IMR-90 (cell line): ENCODE data around the gene MPZL3. TPM values are rescaled to one million over a fixed set of nuclear protein-coding genes. Genes with fewer than 3 reads are reported as not detected.

Experiments used
- ATAC-seq: fragments of 200-7000 bp; cut with Tn5 transposase; 2 replicates; pipeline ENCODE4 v1.9.1; 2020; ENCODE audit warnings: low read depth, mild to moderate bottlenecking, moderate library complexity
- BruUV-seq: library from RNA; stranded (reverse); fragments of 400-500 nt; replicated peaks from 2 replicates; lab custom pipeline; 2021; lab: Mats Ljungman, UMichigan
- CTCF ChIA-PET: fragments of 300-600 bp; formaldehyde crosslinking; extraction: SDS; loops from one replicate; lab custom pipeline; 2021; ENCODE audit warnings: antibody characterized with exemption; lab: Yijun Ruan, JAX
- POLR2A ChIA-PET: fragments of 300-600 bp; sonication (Branson Sonifier 250); formaldehyde crosslinking; loops from one replicate; lab custom pipeline; 2022; ENCODE audit warnings: antibody characterized with exemption; ENCODE audit not compliant: unreplicated experiment; lab: Charles Lee
- DNase-seq: peaks from one replicate; pipeline ENCODE4 v3.0.0; 2013
- H2AFZ ChIP-seq: replicated peaks from 2 replicates; pipeline ENCODE3; 2013; ENCODE audit warnings: low read length, mild to moderate bottlenecking; ENCODE audit not compliant: poor library complexity
- H2AK5ac ChIP-seq: 2 replicates; pipeline ENCODE4 v1.6.1; 2013; ENCODE audit warnings: low read depth, low read length, inconsistent platforms
- H2AK9ac ChIP-seq: replicated peaks from 2 replicates; pipeline ENCODE3; 2013; ENCODE audit warnings: mild to moderate bottlenecking, low read depth, low read length, moderate library complexity; ENCODE audit not compliant: poor library complexity
- H2BK120ac ChIP-seq: 2 replicates; pipeline ENCODE4 v1.6.1; 2013; ENCODE audit warnings: low read depth, low read length, inconsistent platforms
- H2BK15ac ChIP-seq: 3 replicates; pipeline ENCODE4 v1.6.1; 2013; ENCODE audit warnings: low read depth, low read length, inconsistent platforms
- H2BK20ac ChIP-seq: 2 replicates; pipeline ENCODE4 v1.6.1; 2013; ENCODE audit warnings: low read depth, mild to moderate bottlenecking, inconsistent platforms, low read length, moderate library complexity
- H2BK5ac ChIP-seq: 2 replicates; pipeline ENCODE4 v1.6.1; 2013; ENCODE audit warnings: mild to moderate bottlenecking, low read depth, low read length, inconsistent platforms; ENCODE audit not compliant: poor library complexity, severe bottlenecking
- H3K14ac ChIP-seq: replicated peaks from 2 replicates; pipeline ENCODE4 v1.6.1; 2013; ENCODE audit warnings: low read depth, low read length, inconsistent platforms
- H3K18ac ChIP-seq: 2 replicates; pipeline ENCODE4 v1.6.1; 2013; ENCODE audit warnings: low read depth, low read length, control low read depth
- H3K23ac ChIP-seq: 2 replicates; pipeline ENCODE4 v1.6.1; 2013; ENCODE audit warnings: low read depth, low read length, inconsistent platforms
- H3K27ac ChIP-seq: 2 replicates; pipeline ENCODE4 v1.5.1; 2013; ENCODE audit warnings: mild to moderate bottlenecking, control low read depth, low read length; ENCODE audit not compliant: insufficient read depth
- H3K27me3 ChIP-seq: 2 replicates; pipeline ENCODE4 v1.6.1; 2013; ENCODE audit warnings: low read length; ENCODE audit not compliant: control insufficient read depth, insufficient read depth
- H3K36me3 ChIP-seq: 2 replicates; pipeline ENCODE4 v1.6.1; 2013; ENCODE audit warnings: low read length, mixed read lengths; ENCODE audit not compliant: control insufficient read depth, insufficient read depth
- H3K4ac ChIP-seq: 2 replicates; pipeline ENCODE4 v1.6.1; 2013; ENCODE audit warnings: low read depth, low read length, inconsistent platforms
- H3K4me1 ChIP-seq: 2 replicates; pipeline ENCODE4 v1.6.1; 2013; ENCODE audit warnings: low read length, mixed read lengths; ENCODE audit not compliant: control insufficient read depth, insufficient read depth
- H3K4me2 ChIP-seq: 2 replicates; pipeline ENCODE4 v1.6.1; 2013; ENCODE audit warnings: low read depth, mild to moderate bottlenecking, control low read depth, low read length, moderate library complexity
- H3K4me3 ChIP-seq: 2 replicates; pipeline ENCODE4 v1.5.1; 2013; ENCODE audit warnings: low read depth, mild to moderate bottlenecking, control low read depth, low read length, moderate library complexity; ENCODE audit not compliant: insufficient read depth
- H3K56ac ChIP-seq: 2 replicates; pipeline ENCODE4 v1.6.1; 2013; ENCODE audit warnings: low read length, inconsistent platforms; ENCODE audit not compliant: insufficient read depth; ENCODE audit errors: extremely low read depth
- H3K79me1 ChIP-seq, 2 experiments: 2 replicates each; pipeline ENCODE4 v1.6.1; 2013; ENCODE audit warnings: low read length in 2 of 2, inconsistent platforms in 1 of 2, low read depth in 1 of 2
- H3K9ac ChIP-seq: 2 replicates; pipeline ENCODE4 v1.6.1; 2013; ENCODE audit warnings: low read depth, low read length, control low read depth
- H3K9me1 ChIP-seq: 2 replicates; pipeline ENCODE4 v1.6.1; 2013; ENCODE audit warnings: low read length, inconsistent platforms; ENCODE audit not compliant: insufficient read depth
- H3K9me3 ChIP-seq: 2 replicates; pipeline ENCODE4 v1.6.1; 2013; ENCODE audit warnings: low read length; ENCODE audit not compliant: control insufficient read depth, insufficient read depth
- H4K20me1 ChIP-seq: 2 replicates; pipeline ENCODE4 v1.6.1; 2013; ENCODE audit warnings: low read length, inconsistent platforms; ENCODE audit not compliant: insufficient read depth
- H4K5ac ChIP-seq: 2 replicates; pipeline ENCODE4 v1.6.1; 2013; ENCODE audit warnings: mild to moderate bottlenecking, low read depth, low read length, control low read depth
- H4K8ac ChIP-seq, 2 experiments: 2 replicates each; pipeline ENCODE4 v1.6.1; 2013; ENCODE audit warnings: low read depth in 2 of 2, low read length in 2 of 2, control low read depth in 1 of 2, inconsistent platforms in 1 of 2
- H4K91ac ChIP-seq: 2 replicates; pipeline ENCODE4 v1.6.1; 2013; ENCODE audit warnings: low read depth, low read length, inconsistent platforms; ENCODE audit not compliant: insufficient read depth
- BHLHE40 ChIP-seq: fragments of 150-350 bp; IDR thresholded peaks from 2 replicates; pipeline ENCODE4 v1.6.1; 2016; ENCODE audit warnings: mild to moderate bottlenecking, low read depth, low read length
- CEBPB ChIP-seq: IDR thresholded peaks from 2 replicates; pipeline ENCODE4 v1.6.1; 2012; ENCODE audit warnings: low read depth, low read length, improper control_type of control experiment
- ELK1 ChIP-seq: fragments of 150-350 bp; IDR thresholded peaks from 2 replicates; pipeline ENCODE4 v1.6.1; 2016; ENCODE audit warnings: low read depth, mild to moderate bottlenecking, low read length, moderate library complexity, borderline replicate concordance
- FOS ChIP-seq: fragments of 150-350 bp; IDR thresholded peaks from 2 replicates; pipeline ENCODE4 v1.6.1; 2016; ENCODE audit warnings: low read depth, low read length
- MAFK ChIP-seq: IDR thresholded peaks from 2 replicates; pipeline ENCODE4 v1.6.1; 2012; ENCODE audit warnings: low read depth, low read length, improper control_type of control experiment
- MAZ ChIP-seq: IDR thresholded peaks from 2 replicates; pipeline ENCODE4 v1.6.1; 2012; ENCODE audit warnings: low read depth, mild to moderate bottlenecking, low read length, improper control_type of control experiment, moderate library complexity, borderline replicate concordance
- MXI1 ChIP-seq: IDR thresholded peaks from 2 replicates; pipeline ENCODE4 v1.6.1; 2012; ENCODE audit warnings: low read depth, mild to moderate bottlenecking, low read length, moderate library complexity, borderline replicate concordance
- NFE2L2 ChIP-seq: fragments of 150-350 bp; IDR thresholded peaks from 2 replicates; pipeline ENCODE4 v1.6.1; 2016; ENCODE audit warnings: low read depth, mild to moderate bottlenecking, low read length
- POLR2A ChIP-seq: IDR thresholded peaks from 2 replicates; pipeline ENCODE4 v1.6.1; 2012; ENCODE audit warnings: mild to moderate bottlenecking, low read depth, low read length
- RCOR1 ChIP-seq: IDR thresholded peaks from 2 replicates; pipeline ENCODE4 v1.6.1; 2012; ENCODE audit warnings: mild to moderate bottlenecking, low read length, improper control_type of control experiment; ENCODE audit not compliant: insufficient replicate concordance
- RFX5 ChIP-seq: IDR thresholded peaks from 2 replicates; pipeline ENCODE4 v1.8.0; 2012; ENCODE audit warnings: low read depth, mild to moderate bottlenecking, low read length, moderate library complexity
- SMC3 ChIP-seq: fragments of 150-350 bp; IDR thresholded peaks from 2 replicates; pipeline ENCODE4 v1.6.1; 2016; ENCODE audit warnings: low read depth, mild to moderate bottlenecking, antibody characterized with exemption, low read length, moderate library complexity
- USF2 ChIP-seq: fragments of 150-350 bp; IDR thresholded peaks from 2 replicates; pipeline ENCODE4 v1.6.1; 2017; ENCODE audit warnings: mild to moderate bottlenecking, antibody characterized with exemption, low read length, low read depth
- WGBS, 2 experiments: methylation state at CpG; one replicate each; pipeline versions ENCODE4 v1.1.5 to v1.1.7; 2013; ENCODE audit warnings: missing lambda C conversion rate in 2 of 2; ENCODE audit not compliant: insufficient read length in 1 of 2; ENCODE audit errors: extremely low coverage in 2 of 2; 5-methylcytosine and 5-hydroxymethylcytosine counted together
- dilution Hi-C: fragments of 300-500 bp; cut with HindIII; formaldehyde crosslinking; loops from one replicate; pipeline ENCODE4 v1.14.3; 2018; ENCODE audit warnings: low sequenced_read_pairs; ENCODE audit not compliant: unreplicated experiment
- in situ Hi-C: fragments of 300-500 bp; cut with MboI; formaldehyde crosslinking; loops from 3 replicates; pipeline ENCODE4 v1.14.3; 2019; ENCODE audit warnings: low sequenced_read_pairs, inconsistent platforms, mixed read lengths
- intact Hi-C: fragments of 100-400 bp; cut with micrococcal nuclease; formaldehyde crosslinking; loops from 2 replicates; pipeline ENCODE4 v1.10.0; 2022
- polyA plus RNA-seq, 3 experiments: library from polyadenylated mRNA; depleted of rRNA; stranded (reverse); fragments of >200 nt; gene quantifications; 2 replicates each; pipeline ENCODE4 v1.2.3, GENCODE V29; 2012; ENCODE audit warnings: low replicate concordance in 1 of 3
- total RNA-seq: library from RNA; depleted of rRNA; stranded (reverse); fragments of >200 nt; gene quantifications from 2 replicates; pipeline ENCODE4 v1.2.3, GENCODE V29; 2012

MPZL3 gene
- total and polyA plus RNA-seq, 2 of the 4 experiments (the other 2 are of a cell fraction): 0.15 to 0.36 TPM

GRCh38 chr11:118240999-118241763, 11.0 kb downstream of the MPZL3 start:
- in situ Hi-C loops: no loop called here
- Histone ChIP-seq H3K9me3 (no peaks in the 10 kb centered on the region), H3K4me1 (no peaks in the 10 kb centered on the region), H3K23ac (no peak overlapping the region), H3K4me2 (no peak overlapping the region), H3K79me1 (no peaks in the 10 kb centered on the region), H3K36me3 (no peaks in the 10 kb centered on the region), H3K9me1 (no peaks in the 10 kb centered on the region), H2AK9ac (no peak overlapping the region), H2AK5ac (no peak overlapping the region), H3K27me3 (peaks cover 1% of the 10 kb centered on the region; the same call in 1 of the 2 replicates), H2BK120ac (no peak overlapping the region), H2BK15ac (no peak overlapping the region), H3K18ac (no peak overlapping the region), H3K56ac (no peak overlapping the region), H2BK20ac (no peak overlapping the region), H3K9ac (no peak overlapping the region), H3K27ac (no peak overlapping the region), H4K91ac (no peak overlapping the region), H4K8ac (no peak overlapping the region), H4K20me1 (no peaks in the 10 kb centered on the region), H3K14ac (no peak overlapping the region), H2AFZ (no peak overlapping the region), H3K4me3 (no peak overlapping the region), H4K5ac (no peak overlapping the region), H3K4ac (no peak overlapping the region), H2BK5ac (no peak overlapping the region)
- 40% methylated on average over 1 of the region's 9 CpGs; no CpG with 5 or more reads in 1 of the 2 experiments for WGBS, 2 experiments
- no TSS peak for BruUV-seq
- no peak for DNase-seq
- POLR2A ChIA-PET: no interaction called here
- intact Hi-C loops: no loop called here
- CTCF ChIA-PET: no interaction called here
- ATAC-seq: no peak
- dilution Hi-C loops: no loop called here
- TF ChIP-seq POLR2A (no peak), CEBPB (no peak), MAFK (no peak), BHLHE40 (no peak), USF2 (no peak), RCOR1 (no peak), FOS (no peak), RFX5 (no peak), MAZ (no peak), MXI1 (no peak), ELK1 (no peak), SMC3 (no peak), NFE2L2 (no peak)
